ENCODE results near the gene SDK2.

DNA sequence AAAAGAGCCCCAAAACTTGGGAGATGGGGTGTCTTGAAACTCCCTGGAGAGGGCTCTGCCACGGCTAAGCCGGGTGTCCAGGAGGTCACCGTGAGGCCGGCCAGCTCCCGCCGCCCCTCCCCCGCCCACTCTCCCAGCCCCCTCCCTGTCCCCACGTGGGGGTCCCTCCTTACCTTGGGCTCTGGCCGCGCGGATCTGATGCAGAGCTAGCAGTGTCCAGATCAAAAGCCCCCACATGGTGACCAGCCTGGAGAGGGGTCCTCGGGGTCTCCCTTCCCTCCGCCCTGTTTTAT, 447 bp downstream of the SDK2 start:
- TF ChIP-seq MAFK (IDR thresholded peaks at IDR 0.05; ENCODE audit: low read length) (no peak), ZNF354B (CRISPR knock-in tag; IDR thresholded peaks at IDR 0.05) (no peak), FOXP4 (CRISPR knock-in tag; IDR thresholded peaks at IDR 0.05; ENCODE audit: borderline replicate concordance) (no peak), MXI1 (IDR thresholded peaks at IDR 0.05; ENCODE audit: low read depth, low read length) (no peak), TRIM24 (IDR thresholded peaks at IDR 0.05) (no peak), PHF8 (IDR thresholded peaks at IDR 0.05; ENCODE audit: borderline replicate concordance, low read length) (no peak), OTX1 (CRISPR knock-in tag; IDR thresholded peaks at IDR 0.05) (no peak), CTCF (IDR thresholded peaks at IDR 0.05 in 2 of 3, conservative IDR thresholded peaks at IDR 0.05 in 1 of 3; ENCODE audit: insufficient read depth in 2 of 3, low read depth in 1 of 3, low read length in 3 of 3) (no peak), E2F6 (IDR thresholded peaks at IDR 0.05; ENCODE audit: borderline replicate concordance in 1 of 2, extremely low read depth in 1 of 2, insufficient read depth in 1 of 2, insufficient read length in 1 of 2, low read depth in 1 of 2, low read length in 1 of 2, poor library complexity in 1 of 2, severe bottlenecking in 1 of 2) (no peak), CBX5 (IDR thresholded peaks at IDR 0.05; ENCODE audit: borderline replicate concordance, low read depth) (no peak), USF2 (CRISPR knock-in tag; IDR thresholded peaks at IDR 0.05) (no peak), HMGN3 (IDR thresholded peaks at IDR 0.05; ENCODE audit: borderline replicate concordance, extremely low read depth, insufficient read length, low read depth, low read length) (no peak)

All from K562 (cell line).